NCI-H1694 (cell line): Measurements from ENCODE around the gene HRG.
A peak's percentile ranks its signal among the peaks of the same experiment; 100 is the strongest.
"Not testable (repeated sequence)": the region's sequence is repeated elsewhere in the genome, so short reads cannot be mapped to it uniquely, and the experiment has no call there.

Source experiments
- DNase-seq: peaks from one replicate; lab custom pipeline; 2025; lab: John Stamatoyannopoulos, UW

HRG gene, protein sequence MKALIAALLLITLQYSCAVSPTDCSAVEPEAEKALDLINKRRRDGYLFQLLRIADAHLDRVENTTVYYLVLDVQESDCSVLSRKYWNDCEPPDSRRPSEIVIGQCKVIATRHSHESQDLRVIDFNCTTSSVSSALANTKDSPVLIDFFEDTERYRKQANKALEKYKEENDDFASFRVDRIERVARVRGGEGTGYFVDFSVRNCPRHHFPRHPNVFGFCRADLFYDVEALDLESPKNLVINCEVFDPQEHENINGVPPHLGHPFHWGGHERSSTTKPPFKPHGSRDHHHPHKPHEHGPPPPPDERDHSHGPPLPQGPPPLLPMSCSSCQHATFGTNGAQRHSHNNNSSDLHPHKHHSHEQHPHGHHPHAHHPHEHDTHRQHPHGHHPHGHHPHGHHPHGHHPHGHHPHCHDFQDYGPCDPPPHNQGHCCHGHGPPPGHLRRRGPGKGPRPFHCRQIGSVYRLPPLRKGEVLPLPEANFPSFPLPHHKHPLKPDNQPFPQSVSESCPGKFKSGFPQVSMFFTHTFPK

DNA sequence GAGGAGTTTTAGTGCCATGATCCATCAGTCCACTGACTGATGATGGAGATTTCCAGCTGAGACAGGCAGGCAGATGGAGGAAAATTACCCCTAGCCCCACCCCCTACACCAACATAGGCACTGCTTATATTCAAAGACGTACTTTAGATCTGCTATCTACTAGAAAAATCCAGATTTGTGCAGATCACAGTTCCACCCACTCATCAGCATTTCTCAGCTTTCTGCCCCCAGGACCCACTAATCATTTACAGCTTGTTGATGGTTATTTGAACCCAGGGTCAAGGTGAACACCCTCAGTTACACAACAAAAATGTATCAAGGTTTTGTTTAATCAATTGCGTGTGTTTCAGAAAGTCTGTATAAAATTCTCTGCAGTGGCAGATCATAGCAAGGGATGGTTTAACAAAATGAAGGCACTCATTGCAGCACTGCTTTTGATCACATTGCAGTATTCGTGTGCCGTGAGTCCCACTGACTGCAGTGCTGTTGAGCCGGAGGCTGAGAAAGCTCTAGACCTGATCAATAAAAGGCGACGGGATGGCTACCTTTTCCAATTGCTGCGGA, at the start of gene HRG:
Gene HRG, plus strand, starts transcription at position 390 of the 564 bp plus-strand sequence. Its CDS starts 18 bp downstream, at position 408.
- DNase-seq, result no peak

DNA sequence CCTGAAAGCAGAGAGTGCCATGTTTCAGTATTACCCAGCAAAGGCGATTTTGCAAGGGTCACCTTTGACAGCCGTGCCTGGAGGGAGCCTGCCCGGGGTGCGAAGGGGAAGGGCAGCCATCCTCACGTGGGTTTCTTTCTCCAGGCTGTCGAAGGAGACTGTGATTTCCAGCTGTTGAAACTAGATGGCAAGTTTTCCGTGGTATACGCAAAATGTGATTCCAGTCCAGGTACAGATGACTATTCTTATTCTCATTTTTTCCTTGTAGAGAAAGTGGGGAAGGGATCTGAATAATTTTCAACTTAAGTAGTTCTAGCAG, 49.6 kb upstream of the HRG start:
- no peak for DNase-seq

DNA sequence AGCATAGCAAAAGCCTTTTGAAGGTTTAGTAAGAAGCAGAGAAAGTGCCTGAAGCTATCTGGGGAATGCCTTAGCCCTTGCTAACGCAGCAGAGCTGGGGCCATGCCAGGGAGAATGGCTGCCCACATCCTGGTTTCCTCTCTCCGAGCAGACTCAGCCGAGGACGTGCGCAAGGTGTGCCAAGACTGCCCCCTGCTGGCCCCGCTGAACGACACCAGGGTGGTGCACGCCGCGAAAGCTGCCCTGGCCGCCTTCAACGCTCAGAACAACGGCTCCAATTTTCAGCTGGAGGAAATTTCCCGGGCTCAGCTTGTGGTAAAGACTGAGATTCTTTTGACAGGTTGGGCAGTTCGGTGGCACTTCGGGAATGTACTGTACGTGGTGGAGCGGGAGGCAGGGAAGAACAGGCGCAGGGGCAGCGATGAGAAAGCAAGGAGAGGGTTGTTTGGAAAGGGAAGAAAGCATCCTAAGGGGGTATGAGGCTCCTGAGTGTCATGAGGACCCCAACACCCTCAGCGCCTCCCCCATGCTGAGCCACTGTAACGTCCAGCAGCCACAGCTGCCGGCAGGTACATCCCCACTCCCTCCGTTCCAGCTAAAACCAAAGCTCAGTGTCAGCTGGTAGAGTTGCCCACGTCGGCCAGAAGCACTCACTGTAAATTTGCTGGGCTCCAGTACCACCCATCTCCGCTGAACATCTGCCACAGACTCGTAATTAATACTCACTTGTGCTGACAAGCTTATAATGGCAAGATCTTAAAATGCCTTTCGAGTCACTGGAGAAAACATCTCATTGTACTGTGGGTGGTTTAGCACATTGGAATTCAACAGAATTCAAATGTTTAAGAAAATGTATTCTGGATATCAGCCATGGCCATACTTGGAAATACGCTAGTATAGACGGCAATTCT, 48.5 kb upstream of the HRG start:
- peak; percentile 76 for DNase-seq

DNA sequence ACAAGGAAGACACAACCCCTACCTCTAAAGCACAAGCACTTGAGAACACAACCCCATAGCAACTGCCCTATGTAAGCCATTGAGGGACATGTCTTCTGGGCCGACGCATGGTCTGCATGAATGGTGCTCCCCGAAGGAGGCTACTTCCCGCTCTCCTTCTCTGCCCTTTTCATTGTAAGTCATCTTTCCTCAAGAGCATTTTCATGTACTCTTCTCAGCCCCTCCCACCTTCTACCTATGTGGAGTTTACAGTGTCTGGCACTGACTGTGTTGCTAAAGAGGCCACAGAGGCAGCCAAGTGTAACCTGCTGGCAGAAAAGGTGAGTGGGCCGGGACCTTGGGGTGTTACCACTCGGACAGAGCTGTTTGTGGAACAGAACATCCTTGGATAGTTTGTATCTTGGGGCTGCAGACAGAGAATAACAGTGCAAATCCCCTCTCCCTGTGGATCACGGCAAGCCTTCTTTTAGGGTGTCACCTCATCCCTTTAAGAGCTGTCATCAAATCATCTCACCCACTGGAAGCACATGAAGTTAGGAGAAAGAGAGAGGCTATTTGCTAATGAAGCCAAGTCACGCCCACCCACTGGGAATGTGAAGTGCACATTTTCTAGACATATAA, 47.4 kb upstream of the HRG start:
- no peak for DNase-seq

DNA sequence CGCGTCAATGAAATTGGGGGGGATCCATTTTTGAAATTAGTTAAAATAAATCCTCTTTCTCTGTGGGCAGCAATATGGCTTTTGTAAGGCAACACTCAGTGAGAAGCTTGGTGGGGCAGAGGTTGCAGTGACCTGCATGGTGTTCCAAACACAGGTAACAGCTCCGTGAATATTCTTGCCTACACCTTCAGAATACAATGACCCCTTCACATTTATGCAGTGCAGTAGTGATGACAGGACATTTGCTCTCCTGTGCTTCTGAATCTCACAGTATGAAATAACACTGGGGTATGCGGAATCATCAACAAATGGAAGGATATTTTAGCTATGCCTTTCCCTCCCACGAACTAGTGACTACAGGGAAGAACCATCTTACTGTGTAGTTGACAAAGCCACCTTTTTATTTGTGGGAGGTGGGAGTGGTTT, 46.0 kb upstream of the HRG start:
- no peak for DNase-seq

DNA sequence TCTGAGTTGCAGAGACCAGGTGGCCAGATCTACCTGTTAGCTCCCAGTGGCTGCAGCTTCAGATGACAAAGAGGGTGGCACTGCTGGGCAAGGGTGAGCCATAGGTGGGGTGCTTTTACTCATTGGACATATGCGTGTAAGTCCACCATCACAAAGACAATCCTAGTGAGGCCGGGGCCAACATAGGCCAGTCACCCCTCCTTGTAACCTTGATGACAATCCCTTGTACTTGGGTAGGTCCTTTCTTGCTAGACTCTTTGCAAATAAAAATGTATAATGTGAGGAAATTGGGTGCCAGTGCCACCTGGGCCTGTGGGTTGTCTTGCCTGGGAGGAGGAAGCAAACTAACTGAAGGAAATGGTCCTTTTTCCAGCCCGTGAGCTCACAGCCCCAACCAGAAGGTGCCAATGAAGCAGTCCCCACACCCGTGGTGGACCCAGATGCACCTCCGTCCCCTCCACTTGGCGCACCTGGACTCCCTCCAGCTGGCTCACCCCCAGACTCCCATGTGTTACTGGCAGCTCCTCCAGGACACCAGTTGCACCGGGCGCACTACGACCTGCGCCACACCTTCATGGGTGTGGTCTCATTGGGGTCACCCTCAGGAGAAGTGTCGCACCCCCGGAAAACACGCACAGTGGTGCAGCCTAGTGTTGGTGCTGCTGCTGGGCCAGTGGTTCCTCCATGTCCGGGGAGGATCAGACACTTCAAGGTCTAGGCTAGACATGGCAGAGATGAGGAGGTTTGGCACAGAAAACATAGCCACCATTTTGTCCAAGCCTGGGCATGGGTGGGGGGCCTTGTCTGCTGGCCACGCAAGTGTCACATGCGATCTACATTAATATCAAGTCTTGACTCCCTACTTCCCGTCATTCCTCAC, 45.4 kb upstream of the HRG start:
- DNase-seq, result no peak

DNA sequence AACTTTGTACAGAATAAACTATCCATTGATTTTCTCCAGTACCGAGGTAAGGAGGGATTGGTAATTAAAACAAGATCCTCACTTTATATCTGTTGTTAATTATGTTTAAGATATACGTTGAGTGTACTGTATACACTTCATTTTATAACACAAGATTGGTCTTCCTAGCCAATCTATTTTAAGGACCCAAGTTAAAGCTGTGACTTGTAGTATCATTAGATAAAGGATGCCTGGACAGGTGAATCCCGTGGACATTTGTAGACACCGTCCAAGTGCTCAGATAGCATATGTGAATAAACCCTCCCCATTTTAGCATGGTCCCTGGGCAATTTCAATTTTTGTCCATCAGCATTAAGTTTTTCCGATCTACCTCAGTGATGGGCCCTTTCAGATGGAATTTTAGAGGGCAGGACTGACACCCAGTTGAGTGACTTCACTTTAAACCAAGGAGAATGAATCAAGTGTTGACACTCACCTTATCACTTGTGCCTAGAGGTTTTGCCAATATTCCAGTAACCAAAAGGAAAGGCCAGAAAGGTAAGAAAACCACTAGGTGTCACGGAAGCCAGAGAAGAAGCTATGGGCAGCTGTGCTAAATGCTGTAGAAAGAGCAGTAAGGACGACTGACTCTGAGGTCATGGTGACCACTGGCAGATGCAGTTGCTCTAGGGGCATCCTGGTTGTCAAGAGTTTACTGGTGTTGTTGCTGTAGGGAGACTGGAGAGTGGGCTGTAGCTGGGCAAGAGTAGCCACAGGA, 43.7 kb upstream of the HRG start:
- no peak for DNase-seq

DNA sequence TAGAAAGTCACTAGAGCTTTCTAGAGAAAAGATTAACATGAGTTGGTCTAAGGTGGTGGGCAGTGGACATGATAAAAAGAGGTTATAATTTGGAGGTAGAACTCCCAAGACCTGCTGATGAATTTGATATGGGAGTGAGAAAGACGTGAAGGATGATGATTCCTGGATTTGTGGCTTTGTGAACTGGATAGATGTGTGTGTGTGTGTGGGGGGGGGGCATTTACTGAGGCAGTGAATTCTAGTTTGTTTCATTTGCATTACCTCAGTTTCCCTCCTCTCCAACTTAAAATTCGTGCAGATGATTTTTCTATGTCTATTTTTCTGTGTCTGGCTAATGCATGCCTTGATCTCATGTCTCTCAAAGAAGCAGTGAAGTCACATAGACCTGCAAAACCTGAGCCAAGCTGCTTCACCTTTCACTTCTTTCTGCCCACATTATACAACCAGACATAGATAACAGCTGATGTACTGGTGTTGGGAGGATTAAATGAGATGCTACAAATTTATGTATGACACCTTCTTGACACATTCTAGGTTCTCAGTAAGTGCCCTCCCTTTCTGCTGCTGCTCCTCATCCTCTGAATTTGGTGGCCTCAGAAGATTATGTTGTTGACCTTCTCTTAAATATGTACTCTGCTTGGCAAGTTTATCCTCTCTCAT, 43.0 kb upstream of the HRG start:
- no peak for DNase-seq

DNA sequence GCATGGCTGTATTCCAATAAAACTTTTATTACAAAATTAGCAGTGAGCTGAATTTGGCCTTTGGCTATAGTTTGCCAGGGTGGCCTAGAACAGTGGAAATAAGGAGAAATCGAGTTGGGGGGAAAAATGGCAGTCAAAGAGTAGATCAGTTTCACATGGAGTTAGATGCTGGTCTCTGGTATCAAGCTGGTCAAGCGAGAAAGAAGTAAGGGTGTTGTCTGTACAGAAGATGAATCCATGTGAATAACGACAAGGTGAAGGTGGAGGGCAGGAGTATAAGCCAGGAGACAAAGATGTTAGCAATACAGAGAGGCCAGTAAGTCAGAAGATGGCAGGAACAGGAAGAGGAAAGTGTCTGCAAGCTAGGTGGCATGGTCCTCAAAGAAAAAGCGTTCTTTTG, 41.2 kb upstream of the HRG start:
- no peak for DNase-seq

DNA sequence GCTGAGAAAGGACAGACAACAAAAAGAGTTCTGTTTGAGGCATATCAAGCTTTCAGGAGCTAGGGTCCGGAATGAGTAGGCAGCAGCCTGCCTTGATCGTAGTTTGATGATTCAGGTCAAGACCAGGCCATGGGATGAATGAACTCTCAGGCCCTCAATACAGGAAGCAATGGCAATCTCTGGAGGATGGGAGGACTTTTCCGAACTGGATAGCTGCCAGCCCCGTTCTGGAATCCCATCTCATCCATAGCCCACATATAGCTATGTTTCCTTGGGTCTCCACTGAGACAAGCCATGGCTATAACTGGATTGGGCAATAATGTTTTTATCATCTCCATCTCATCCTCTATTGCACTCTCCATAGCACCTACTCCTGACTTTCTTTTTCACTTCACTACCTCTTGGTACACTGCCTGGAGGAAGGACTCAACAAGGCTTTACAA, 40.2 kb upstream of the HRG start:
- DNase-seq, result no peak

DNA sequence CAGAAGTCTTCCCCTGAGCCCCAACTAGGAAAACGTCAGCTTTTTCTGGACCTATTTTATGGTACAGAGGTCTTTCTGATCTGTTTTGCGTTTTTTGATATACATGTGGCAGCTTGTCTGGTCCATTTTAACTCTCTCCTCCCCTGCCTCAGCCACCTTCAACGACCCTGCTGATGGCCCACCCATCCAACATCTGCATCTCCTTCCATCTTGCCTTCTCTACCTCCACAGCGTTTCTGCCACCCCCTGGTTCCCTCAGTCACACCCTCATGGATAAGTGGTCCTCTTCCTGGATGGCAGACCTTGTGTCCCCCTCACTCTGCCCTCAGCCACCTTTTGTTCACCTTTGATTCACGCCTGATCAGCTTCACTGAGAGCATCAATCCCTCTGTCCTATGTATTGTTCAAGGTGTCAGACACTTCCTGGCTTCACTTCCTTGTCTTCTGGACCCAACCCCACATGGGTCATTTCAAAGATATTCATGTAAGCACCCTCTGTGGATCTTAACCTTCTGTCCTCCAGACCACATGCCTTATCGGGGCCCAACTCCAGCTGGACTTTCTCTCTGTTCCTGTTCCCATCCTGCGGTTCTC, 39.5 kb upstream of the HRG start:
- no peak for DNase-seq

DNA sequence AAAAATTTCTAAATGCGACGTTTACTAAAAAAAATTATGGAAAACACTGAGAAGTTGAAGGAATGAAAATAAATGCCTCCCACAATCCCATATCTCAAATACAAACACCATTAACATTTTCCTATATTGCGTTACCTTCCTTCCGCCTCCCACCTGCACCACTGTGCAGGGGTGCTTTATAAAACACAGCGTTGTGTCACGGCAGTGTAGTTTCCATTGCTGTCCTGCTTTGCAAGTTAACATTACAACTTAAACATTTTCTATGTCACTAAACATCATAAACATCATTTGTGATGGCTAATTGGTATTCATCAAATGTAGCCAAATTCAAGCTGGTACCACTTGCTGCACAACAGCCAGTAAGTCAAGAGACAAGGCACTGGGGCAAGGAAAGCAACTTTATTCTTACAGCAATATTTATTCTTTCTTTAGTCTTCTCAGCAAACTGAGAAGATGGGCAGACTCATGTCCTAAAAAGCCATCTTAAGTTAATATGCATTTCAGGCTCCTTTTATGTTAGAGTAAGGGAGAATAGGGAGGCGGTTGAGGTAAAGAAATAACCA, 37.9 kb upstream of the HRG start:
- no peak for DNase-seq

DNA sequence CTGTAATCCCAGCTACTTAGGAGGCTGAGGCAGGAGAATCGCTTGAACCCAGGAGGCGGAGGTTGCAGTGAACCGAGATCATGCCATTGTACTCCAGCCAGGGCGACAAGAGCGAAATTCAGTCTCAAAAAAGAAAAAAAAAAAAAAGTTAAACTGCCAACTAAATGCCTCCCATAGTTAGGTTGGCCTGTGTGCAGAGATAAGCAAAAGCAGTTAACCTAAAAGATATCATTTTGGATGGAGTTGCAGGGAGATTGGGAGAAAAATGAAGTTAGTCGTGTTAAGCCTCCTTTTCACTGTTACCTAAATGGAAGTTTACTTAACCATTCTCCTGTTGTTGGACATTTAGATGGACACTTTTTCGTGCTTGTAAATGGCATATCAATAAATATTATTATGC, 37.1 kb upstream of the HRG start:
- no peak for DNase-seq

DNA sequence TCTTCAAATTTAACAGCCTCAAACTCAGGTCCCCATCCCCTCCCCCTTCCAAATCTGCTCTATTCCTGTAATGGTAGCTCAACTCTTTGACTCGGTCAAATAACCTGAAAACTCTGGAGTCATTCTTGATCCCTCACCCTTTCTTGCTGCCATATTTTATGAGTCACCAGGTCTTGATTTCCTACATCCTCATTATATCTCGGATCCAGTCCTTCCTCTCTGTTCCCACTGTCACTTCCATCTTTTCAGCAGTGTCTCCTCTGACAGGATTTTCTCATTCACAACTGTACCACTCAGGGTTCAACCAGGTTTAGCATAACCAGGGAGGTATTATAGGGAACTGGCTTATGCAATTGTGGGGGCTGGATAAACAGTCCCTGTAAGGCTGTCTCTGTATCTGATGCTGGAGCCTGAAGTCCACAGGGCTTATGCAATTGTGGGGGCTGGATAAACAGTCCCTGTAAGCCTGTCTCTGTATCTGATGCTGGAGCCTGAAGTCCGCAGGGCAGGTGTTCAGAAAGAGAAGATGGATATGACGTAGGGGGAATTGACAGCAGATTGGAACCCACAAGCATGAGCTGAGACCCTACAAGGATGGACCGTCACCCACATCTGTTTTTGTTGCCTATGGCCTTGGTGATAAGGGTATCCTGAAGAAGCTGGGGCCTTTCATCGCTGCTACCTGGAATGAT, 34.7 kb upstream of the HRG start:
- no peak for DNase-seq

DNA sequence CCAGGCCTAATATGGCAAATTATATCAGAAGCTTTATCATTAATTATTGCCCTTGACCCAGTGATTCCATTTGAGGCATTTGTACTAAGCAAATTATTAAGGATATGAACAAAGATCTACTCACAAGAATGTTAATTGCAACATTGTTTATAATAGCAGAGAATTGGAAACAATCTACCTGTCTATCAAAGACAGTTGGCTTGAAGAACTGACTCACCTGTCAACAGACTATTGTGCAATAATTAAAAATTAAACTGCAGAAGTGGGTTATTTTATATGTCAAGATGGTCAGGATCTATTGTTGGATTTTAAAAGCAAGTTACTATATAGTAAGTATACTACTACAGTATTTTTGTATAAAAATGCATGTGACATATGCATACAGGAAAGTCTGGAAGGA, 32.3 kb upstream of the HRG start:
- no peak for DNase-seq

DNA sequence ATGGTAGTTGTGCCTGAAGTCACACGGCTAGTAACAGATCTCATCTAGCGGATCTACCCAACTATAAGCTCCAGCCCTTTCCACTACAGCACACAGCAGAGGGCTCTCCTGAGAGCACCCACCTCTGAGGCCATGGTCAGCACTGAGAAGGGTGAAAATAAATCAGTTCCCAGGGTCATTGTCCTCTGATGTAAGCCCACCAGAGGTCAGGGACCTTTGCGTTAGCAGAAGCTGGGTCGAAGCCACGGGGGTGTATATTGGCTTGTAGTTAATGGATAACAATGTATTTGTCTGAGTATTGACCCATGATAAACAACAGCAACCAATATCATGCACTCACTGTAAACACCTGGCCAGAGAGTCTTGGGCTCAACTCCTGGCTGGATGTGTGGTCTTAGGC, 31.6 kb upstream of the HRG start:
- not testable (repeated sequence) for DNase-seq

DNA sequence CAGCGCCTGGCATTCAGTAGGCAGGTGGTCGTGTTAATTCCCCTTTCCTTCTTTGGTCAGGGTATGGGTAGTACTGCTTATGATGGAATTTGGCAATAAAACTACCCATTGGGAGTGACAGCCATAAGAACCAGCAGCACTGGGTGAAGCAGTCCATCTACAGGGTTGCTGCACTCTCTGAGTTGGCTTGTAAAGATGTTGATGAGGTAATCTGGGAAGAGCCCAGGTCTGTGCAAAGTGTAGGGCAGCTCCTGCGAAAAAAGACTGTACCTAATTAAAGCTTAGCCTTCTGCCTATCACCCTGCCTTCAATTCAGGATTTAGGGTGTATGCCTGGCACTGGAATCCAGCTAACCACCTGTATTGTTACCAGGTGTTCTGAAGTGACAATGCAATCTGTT, 30.3 kb upstream of the HRG start:
- no peak for DNase-seq

DNA sequence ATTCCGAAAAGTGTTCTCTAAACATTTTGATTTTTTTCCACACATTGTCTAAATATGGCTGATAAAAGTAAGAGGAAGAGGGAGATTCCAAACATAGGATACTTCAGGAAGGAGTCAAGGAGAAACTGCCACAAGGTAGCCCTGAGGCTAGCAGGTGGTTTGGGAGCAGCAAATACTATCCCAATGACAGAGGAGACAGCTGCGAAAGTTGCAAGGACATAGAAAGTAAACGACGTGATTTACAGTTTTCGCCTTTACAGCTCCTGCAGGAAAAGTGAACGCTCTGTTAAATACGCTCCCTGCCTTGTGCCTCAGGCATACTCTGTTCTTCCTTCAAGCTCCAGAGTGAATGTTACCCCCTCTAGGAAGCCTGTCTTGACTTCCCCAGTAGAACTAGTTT, 29.3 kb upstream of the HRG start:
- no peak for DNase-seq

DNA sequence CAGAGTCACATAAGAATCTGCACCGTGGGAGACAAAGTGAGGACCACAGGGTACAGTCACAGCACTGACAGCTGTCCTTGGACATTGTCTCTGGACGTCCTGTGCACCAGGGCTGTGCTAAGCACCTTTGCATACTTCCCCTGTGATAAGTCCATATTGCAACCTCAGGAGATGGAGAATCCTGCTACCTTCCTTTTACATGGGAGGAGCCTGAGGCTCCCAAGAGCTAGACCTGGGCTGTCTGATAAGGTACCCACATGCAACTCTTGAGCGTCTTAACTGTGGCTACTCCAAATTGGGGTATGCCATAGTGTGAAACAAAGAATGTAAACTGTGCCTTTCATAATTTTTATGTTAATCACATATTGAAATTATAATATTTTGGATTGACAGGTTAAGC, 28.1 kb upstream of the HRG start:
- DNase-seq, result no peak
